Measurements from ENCODE around the gene NPDC1.

The NPDC1 gene

DNA sequence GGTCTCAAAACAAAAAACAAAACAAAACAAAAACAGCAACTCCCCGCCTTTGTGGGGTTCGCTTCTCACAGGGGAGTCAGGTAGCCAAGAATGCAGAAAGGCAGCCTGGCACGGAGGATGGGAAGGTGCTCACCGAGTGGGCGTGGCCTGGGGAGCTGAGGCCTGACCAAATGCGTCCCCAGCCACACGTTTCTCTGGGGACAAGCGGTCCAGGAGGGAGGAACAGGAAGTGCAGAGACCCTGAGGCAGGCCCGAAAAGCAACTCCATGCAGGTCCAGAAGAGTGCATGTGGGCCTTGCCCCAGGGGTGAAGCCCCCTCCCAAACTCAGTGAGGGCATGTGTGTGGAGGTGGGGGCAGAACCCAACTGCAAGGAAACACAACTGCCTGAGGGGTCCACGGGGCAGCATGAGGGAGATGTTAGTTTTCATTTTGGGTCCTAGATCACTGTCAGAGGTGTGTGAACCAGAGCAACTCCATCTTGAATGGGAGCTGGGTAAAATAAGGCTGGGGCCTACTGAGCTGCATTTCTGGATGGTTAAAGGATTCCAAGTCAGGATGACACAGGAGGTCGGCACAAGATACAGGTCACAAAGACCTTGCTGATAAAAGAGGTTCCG is 28.8 kb upstream of the NPDC1 start:
- no peak for TF ChIP-seq GLIS3 (CRISPR knock-in tag; IDR thresholded peaks at IDR 0.05)
- TF ChIP-seq ZNF8 (CRISPR knock-in tag; IDR thresholded peaks at IDR 0.05): no peak
- TF ChIP-seq SNAI2 (CRISPR knock-in tag; IDR thresholded peaks at IDR 0.05): no peak
- no peak for TF ChIP-seq ESRRG (CRISPR knock-in tag; IDR thresholded peaks at IDR 0.05)
- TF ChIP-seq CSDC2 (CRISPR knock-in tag; IDR thresholded peaks at IDR 0.05): no peak
- TF ChIP-seq, protein P1, sequence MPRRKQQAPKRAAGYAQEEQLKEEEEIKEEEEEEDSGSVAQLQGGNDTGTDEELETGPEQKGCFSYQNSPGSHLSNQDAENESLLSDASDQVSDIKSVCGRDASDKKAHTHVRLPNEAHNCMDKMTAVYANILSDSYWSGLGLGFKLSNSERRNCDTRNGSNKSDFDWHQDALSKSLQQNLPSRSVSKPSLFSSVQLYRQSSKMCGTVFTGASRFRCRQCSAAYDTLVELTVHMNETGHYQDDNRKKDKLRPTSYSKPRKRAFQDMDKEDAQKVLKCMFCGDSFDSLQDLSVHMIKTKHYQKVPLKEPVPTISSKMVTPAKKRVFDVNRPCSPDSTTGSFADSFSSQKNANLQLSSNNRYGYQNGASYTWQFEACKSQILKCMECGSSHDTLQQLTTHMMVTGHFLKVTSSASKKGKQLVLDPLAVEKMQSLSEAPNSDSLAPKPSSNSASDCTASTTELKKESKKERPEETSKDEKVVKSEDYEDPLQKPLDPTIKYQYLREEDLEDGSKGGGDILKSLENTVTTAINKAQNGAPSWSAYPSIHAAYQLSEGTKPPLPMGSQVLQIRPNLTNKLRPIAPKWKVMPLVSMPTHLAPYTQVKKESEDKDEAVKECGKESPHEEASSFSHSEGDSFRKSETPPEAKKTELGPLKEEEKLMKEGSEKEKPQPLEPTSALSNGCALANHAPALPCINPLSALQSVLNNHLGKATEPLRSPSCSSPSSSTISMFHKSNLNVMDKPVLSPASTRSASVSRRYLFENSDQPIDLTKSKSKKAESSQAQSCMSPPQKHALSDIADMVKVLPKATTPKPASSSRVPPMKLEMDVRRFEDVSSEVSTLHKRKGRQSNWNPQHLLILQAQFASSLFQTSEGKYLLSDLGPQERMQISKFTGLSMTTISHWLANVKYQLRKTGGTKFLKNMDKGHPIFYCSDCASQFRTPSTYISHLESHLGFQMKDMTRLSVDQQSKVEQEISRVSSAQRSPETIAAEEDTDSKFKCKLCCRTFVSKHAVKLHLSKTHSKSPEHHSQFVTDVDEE (CRISPR knock-in tag; IDR thresholded peaks at IDR 0.05): no peak

DNA sequence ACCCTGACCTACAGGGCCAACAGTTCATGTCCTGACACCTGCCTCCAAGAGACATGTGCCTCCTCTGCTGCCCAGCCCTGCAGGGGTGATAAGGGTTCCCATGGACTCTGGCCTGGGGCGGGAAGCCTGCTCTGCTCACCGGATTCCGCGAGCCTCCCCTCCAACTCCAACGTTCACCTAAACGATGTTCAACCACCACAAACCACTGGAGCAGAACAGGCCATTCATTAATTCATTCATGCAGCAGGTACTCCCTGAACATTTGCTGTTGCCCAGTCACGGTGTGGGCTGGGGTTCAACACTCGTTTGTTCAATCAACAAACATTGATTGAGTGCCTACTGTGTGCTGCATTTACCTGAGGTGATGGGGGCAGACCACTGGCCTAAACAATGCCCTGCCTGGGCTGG is 28.0 kb upstream of the NPDC1 start:
- ATAC-seq: no peak
- TF ChIP-seq TOX (CRISPR knock-in tag; IDR thresholded peaks at IDR 0.05; ENCODE audit: borderline replicate concordance) (no peak), ZFP30 (CRISPR knock-in tag; IDR thresholded peaks at IDR 0.05) (no peak), ZNF565 (CRISPR knock-in tag; conservative IDR thresholded peaks at IDR 0.05; ENCODE audit: low read depth) (no peak), SNAI2 (CRISPR knock-in tag; IDR thresholded peaks at IDR 0.05) (no peak)
- TF ChIP-seq, protein P2, sequence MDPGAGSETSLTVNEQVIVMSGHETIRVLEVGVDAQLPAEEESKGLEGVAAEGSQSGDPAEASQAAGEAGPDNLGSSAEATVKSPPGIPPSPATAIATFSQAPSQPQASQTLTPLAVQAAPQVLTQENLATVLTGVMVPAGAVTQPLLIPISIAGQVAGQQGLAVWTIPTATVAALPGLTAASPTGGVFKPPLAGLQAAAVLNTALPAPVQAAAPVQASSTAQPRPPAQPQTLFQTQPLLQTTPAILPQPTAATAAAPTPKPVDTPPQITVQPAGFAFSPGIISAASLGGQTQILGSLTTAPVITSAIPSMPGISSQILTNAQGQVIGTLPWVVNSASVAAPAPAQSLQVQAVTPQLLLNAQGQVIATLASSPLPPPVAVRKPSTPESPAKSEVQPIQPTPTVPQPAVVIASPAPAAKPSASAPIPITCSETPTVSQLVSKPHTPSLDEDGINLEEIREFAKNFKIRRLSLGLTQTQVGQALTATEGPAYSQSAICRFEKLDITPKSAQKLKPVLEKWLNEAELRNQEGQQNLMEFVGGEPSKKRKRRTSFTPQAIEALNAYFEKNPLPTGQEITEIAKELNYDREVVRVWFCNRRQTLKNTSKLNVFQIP (CRISPR knock-in tag; IDR thresholded peaks at IDR 0.05; ENCODE audit: borderline replicate concordance, low read depth): no peak
- TF ChIP-seq, protein P3, sequence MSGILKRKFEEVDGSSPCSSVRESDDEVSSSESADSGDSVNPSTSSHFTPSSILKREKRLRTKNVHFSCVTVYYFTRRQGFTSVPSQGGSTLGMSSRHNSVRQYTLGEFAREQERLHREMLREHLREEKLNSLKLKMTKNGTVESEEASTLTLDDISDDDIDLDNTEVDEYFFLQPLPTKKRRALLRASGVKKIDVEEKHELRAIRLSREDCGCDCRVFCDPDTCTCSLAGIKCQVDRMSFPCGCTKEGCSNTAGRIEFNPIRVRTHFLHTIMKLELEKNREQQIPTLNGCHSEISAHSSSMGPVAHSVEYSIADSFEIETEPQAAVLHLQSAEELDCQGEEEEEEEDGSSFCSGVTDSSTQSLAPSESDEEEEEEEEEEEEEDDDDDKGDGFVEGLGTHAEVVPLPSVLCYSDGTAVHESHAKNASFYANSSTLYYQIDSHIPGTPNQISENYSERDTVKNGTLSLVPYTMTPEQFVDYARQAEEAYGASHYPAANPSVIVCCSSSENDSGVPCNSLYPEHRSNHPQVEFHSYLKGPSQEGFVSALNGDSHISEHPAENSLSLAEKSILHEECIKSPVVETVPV (CRISPR knock-in tag; IDR thresholded peaks at IDR 0.05): no peak

More for the DNA sequence above, 28.8 kb upstream of the NPDC1 start:
- ATAC-seq: no peak

DNA sequence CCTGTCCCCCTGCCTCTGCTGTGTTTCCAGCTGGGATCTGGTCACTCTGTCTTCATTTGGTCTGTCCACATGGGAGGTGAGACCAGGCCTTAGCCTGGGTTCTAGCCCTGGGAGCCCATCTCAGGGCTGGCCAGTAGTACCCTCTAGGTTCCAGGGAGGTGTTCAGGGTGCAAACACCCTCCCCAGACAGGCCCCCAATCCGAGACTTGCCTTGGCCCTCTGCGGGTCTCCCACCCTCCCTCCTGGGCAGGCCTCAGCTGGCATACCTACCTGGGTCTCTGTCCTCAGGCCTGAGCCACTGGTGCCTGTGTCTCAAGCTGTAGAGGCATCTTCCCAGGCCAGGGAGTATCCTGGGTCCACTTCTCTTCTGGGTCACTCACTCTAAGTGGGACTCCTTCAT is 25.3 kb upstream of the NPDC1 start:
- TF ChIP-seq, protein P1 (CRISPR knock-in tag; IDR thresholded peaks at IDR 0.05): no peak
- TF ChIP-seq GLIS3 (CRISPR knock-in tag; IDR thresholded peaks at IDR 0.05) (no peak), PPARA (CRISPR knock-in tag; IDR thresholded peaks at IDR 0.05; ENCODE audit: borderline replicate concordance) (no peak), SNAI2 (CRISPR knock-in tag; IDR thresholded peaks at IDR 0.05) (no peak), OSR1 (CRISPR knock-in tag; IDR thresholded peaks at IDR 0.05) (no peak), ARNTL (CRISPR knock-in tag; IDR thresholded peaks at IDR 0.05; ENCODE audit: borderline replicate concordance, low read depth) (no peak), TOX (CRISPR knock-in tag; IDR thresholded peaks at IDR 0.05; ENCODE audit: borderline replicate concordance) (no peak), ZNF8 (CRISPR knock-in tag; IDR thresholded peaks at IDR 0.05) (no peak), ZNF70 (CRISPR knock-in tag; IDR thresholded peaks at IDR 0.05) (no peak), TCF4 (CRISPR knock-in tag; IDR thresholded peaks at IDR 0.05; ENCODE audit: borderline replicate concordance) (no peak), ZFP3 (CRISPR knock-in tag; IDR thresholded peaks at IDR 0.05) (no peak), ZNF565 (CRISPR knock-in tag; conservative IDR thresholded peaks at IDR 0.05; ENCODE audit: low read depth) (no peak), RARB (CRISPR knock-in tag; IDR thresholded peaks at IDR 0.05) (no peak), CSDC2 (CRISPR knock-in tag; IDR thresholded peaks at IDR 0.05) (no peak)
- TF ChIP-seq, protein P4, sequence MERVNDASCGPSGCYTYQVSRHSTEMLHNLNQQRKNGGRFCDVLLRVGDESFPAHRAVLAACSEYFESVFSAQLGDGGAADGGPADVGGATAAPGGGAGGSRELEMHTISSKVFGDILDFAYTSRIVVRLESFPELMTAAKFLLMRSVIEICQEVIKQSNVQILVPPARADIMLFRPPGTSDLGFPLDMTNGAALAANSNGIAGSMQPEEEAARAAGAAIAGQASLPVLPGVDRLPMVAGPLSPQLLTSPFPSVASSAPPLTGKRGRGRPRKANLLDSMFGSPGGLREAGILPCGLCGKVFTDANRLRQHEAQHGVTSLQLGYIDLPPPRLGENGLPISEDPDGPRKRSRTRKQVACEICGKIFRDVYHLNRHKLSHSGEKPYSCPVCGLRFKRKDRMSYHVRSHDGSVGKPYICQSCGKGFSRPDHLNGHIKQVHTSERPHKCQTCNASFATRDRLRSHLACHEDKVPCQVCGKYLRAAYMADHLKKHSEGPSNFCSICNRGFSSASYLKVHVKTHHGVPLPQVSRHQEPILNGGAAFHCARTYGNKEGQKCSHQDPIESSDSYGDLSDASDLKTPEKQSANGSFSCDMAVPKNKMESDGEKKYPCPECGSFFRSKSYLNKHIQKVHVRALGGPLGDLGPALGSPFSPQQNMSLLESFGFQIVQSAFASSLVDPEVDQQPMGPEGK (CRISPR knock-in tag; IDR thresholded peaks at IDR 0.05; ENCODE audit: borderline replicate concordance): no peak
- TF ChIP-seq, protein P3 (CRISPR knock-in tag; IDR thresholded peaks at IDR 0.05): no peak

More for the DNA sequence above, 25.3 kb upstream of the NPDC1 start:
- ATAC-seq: no peak

All from SK-N-SH treated with all-trans-retinoic acid at 6 μM for 48 hours (cell line).